Suppressor macrophage treated with lipopolysaccharide for 4 hours (primary cell): ENCODE data around the gene SLC8A1.

Experiments
- DNase-seq: peaks from one replicate; pipeline ENCODE4 v3.0.0-alpha.2; 2020

The SLC8A1 gene

DNA sequence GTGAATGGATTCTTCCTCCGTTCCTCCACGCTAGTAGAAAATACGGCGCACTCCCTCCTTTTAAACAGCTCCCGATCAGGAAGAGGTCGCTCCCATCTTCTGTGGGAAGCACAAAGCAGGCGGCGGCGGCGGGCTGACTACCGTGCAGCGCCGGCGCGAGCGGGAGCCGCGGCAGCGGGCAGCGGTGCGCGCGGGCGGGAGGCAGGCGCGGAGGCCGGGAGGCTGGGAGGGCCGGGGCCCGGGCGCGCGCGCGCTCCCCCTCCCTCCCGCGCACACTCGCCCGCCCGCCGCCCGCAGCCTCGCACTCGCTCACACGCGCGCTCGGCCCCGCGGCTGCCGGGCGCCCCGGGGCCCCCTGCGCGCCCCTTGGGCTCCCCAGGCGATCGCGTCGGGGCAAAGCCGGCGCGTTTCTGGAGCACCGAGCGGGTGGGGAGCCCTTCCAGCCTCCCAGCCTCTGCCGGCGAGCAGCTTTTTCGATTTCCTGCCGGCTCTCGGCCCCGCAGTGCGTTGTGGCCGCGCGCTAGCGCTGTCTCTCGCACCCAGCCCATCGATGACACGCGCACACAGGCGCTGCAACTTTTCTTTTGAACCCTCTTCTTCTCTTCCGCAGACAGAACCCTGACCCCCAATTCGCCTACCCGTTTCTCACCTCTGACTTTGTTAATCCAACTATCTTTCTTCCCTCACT lies at the start of gene SLC8A1:
SLC8A1 (minus strand) TSS at position 173 of the 688 bp plus-strand sequence.
- peak; percentile 67 for DNase-seq

DNA sequence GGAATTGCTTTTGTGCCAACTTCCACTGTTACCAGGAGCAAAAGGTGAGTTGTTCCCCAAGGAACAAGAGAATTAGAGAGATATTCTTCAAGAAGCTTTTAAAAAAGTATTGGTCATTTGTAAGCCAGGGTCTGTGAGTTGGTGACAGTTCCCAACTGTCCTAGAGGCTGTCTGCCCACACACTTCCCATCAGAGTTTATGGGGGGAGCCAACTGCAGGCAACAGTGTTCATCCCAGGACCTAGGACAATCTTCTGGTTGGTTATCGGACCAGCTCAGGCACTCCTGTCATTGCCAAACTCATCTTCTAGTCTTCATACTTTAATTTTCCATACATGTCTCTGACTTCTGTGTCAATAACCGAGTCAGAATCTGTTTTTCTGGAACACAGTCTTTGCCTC lies 47.5 kb upstream of the SLC8A1 start:
- no peak for DNase-seq

DNA sequence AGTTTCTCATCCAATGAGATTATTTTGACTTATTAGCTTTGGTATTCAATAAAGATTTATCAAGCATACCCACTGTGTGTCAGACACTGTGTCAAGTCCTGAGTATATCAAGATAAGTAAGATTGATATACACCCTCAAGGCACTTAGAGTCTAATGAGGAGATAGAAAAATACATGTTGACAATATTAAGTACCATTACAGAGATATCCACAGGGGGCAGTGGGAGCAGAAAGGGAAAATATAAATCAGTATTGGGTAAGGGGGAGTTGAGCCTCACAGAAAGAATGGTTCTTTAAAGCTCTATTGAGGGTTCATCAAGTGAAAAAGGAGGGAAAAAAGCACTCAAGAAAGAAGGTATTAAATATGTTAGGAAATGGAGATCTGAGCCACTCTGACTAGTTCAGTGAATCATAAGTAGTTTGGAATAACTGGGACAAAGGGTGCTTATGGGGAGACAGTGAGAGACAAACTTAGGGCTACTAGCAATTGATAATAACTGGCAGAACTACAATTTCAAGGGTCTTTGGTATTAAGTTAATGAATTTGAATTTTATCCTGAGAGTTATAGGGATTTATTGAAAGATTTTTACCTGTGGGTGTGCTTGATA lies 45.5 kb upstream of the SLC8A1 start:
- no peak for DNase-seq

DNA sequence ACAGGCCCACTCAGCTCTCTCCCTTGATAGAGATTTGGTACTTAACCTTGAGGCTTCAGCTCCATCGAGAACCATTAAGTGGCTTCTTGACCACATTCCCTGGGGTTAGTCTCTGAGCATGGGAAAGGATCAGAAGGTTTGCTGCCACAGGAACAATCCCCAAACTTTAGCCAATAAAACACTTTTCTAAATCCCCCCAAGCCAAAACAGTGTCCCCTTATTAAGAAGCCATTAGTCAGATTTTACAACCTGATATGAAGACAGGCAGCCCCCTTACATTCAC lies 37.7 kb upstream of the SLC8A1 start:
- DNase-seq, result no peak

DNA sequence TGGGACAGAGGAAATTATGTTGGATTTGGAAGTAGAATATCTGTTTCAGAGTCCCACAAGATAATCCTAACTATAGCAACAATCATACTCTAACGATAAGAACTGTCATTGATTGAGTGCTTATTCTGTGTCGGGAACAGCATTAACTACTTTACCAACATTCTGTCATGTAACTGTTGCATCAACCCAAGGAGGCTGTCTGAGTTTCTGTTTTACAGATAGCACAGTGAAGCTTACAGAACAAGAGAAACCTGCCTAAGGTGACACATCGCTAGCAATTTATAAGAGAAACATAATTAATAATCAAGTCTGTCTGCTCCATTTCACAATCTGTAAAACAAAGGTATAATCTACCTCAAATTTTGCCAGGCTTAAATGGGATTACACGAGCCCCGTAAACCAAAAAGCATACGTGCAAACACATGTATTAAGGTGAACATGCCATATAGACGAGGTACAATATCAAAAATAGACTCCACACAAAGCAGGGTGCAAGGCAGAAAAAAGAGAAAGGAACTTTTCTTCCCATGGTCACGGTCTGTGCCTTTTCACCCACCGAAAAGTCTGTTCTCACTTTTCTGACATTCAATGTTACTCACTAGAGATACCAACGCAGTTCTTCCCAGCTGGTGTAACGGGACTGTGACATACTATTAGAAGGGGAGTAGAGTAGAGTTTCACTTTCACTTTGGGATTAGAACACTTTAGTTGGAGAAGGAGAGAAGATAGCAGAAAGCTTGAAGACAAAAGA lies 37.2 kb upstream of the SLC8A1 start:
- peak; percentile 89 for DNase-seq

DNA sequence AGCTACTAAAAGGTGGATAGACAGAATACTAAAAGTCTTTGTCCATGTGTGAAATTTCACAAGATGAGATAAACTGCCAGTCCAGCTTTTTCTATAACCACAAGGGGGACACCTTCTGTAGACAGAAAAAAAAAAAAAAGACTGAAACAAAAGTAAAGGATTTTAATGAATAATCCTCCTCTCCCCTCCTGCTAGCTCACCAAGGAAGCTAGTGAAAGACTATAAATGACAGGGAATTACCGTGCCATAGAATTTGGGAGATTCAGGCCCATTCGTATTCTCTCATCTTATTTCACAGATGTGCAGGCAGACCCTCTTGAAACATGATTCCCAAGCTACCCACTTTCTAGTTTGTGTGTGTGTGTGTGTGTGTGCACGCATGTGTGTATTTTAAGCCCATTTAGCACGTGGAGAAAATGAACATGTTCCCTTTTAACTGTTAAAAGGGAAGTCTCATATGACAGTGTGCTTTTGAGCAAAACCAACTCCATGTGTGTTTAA lies 36.3 kb upstream of the SLC8A1 start:
- peak; percentile 51 for DNase-seq

DNA sequence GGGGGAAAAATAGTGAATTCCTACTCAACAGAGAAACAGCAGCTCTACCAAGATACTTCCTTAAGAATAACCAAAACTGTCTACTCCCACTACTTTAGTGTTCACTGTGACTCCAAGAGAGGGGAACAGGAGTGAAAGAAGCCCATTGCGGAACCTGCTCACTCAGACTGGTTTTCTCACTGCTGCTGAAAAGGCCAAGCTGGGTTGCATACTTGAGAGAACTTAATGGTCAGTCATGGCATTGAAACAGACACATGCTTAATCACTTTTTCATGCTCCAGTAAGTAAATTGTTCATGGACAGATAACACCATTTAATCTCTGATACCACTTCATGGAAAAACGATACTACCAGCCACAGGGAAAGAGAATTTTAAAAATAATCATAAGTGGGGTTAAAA lies 35.7 kb upstream of the SLC8A1 start:
- peak; percentile 94 for DNase-seq

DNA sequence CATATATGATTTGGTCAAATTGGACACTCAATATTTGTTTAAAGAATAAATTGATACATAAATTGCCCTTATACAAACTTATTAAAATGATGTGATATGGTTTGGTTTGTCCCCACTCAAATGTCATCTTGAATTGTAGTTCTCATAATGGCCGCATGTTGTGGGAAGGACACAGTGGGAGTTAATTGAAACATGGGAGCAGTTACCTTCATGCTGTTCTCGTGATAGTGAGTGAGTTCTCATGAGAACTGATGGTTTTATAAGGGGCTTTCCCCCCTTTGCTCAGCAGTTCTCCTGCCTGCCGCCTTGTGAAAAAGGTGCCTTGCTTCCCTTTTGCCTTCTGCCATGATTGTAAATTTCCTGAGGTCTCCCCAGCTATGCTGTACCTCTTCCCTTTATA lies 34.0 kb upstream of the SLC8A1 start:
- DNase-seq, result no peak

DNA sequence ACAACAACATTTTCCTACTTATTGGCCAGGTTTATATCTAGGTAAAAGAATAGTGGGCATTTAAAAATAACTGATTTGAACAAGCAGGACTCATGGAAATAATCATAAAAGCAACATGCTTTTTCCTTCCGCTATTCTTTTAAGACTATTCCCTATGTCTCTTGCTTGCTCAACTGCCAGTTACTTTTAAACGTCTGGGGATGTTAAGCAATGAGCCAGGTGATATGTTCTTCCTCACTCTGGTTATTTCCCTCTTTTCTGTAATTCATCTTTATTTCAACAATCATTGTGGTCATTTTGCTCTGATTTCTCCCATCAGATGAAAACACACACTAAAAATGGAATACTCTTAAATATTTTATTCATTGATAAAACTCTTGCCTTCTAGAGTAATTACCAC lies 33.4 kb upstream of the SLC8A1 start:
- DNase-seq, result no peak

DNA sequence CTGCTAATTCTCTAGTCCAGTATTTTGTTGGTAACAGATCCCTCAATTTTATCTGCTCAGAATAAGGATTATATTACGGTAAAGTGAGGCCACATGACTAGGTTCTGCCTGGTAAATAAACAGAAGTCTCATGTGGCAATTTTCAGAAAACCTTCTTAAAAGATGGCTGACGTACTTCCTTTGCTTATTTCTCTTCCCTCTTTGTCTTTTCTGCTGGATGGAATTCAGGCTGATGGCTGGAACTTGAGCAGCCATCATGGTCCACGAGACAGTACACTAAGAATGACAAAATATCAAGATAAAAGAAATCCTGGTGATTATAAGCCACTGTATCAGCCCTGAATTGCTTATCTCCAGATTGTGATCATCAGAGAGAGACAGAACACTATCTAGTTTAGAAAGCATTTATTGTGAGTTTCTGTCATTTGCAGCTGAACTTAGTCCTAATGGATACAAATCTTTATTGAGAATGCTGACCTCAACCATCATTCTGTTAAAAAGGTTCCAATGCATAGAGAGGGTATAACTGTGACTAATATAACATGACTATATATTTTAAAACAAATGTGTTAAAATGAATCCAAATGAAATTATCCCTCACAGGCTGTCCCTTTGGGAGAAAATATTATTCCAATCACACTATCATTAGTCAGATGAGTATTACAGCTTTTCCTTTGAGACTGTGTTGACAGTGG lies 31.8 kb upstream of the SLC8A1 start:
- DNase-seq, result no peak

DNA sequence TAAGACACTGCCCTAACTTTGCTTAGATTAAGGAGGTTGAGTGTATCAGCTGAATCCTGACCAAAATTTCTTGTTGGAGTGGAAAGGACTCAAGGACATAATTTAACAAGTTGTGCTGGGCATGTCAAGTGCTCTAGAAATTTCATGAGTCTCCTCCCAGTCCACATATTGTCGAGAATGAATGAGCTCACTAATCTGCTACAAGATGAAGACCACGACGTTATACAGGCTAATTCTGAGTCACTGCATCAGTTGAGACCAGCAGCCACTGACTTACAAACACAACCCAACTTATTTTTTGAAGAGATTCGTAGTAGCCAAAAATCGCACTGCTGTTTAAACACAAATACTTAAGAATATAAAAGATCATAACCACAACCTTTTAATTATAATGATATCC lies 28.7 kb upstream of the SLC8A1 start:
- peak; percentile 44 for DNase-seq

DNA sequence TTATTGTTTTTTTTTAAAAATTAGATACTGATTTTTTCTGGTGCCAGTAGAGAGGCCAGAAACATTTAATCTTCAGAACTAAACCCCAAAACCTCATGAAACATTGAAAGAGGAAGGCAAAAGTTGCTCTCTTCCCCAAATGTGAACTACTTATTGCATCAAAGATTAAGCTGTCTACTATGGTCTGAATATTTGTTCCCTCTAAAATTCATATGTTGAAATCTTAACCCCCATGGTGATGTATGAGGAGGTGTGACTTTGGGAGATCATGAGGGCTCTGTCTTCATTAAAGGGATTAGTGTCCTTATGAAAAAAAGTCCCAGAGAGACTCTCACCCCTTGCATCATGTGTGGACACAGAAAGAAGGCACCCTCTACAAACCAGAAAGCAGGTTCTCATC lies 28.2 kb upstream of the SLC8A1 start:
- peak; percentile 90 for DNase-seq

DNA sequence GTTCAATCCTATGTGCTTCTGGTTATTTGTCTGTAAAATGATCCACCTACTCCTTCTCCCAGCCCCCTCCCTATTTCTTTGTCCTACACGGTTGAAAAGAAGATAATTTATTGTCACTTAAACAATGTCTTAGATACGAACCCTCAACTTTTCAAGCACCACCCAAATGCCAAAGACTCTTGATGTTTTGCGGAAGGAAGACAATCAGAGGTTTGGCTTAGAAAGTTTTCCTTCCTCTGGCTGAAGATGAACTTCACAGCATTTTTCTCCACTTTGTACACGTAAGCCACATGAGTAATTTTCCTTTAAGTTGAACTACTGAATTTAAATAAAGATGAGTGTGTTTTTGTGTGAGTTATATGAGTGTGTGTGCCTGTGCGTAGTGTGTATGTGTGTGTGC lies 25.5 kb upstream of the SLC8A1 start:
- DNase-seq, result peak; percentile 43

DNA sequence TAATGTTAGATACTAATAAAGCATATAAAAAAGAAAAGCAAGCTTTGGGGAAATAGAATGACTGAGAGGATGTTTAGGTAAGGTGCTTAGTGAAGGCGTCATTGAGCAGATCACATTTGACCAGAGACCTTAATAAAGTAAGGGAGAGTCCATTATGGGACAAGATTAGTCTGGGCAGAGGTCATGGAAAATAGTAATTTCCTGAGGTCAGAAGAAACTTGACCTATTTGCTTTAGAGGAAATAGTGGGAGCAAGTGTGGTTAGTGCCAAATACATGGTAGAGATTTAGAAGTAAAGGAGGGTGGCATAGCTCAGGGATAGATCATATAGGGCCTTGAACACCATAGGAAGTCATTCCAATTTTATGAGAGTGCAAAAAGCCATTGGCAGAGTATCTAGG lies 24.5 kb upstream of the SLC8A1 start:
- DNase-seq, result no peak

DNA sequence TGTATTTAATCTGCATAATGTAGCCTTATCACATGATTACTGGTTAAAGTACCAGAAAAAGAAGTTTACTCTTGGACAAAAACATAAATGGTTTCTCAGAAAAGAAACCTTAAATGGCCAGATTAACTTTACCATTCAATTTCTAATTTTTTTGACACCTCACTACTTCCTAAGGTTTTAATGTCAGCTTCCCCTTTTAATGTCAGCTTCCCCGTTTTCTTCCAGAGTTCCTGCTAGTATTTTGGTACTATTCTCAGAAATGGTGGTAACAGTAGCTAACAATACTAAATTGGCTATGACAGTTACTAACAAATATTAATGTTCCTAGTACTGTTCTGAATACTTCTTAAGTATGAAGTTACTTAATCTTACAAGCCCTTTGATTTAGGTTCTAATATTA lies 22.4 kb upstream of the SLC8A1 start:
- DNase-seq, result peak; percentile 76

DNA sequence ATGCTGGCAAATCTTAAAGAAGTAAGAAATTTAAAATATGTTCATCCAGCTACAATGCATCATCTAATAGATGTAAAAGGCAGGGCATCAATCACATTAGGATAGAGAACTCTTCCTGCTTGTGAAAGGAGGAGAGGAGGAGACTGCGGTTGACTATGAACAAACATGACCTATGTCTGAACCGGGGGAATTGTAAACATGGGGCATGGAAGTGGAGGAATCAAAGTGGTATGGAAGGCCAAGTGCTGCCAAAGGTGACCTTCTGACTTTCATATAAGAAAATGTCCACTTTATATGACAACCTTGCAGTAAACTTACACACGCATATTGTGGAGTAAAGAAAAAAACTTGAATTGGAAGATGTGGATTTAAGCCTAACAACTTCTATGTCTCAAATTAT lies 20.0 kb upstream of the SLC8A1 start:
- DNase-seq, result no peak

DNA sequence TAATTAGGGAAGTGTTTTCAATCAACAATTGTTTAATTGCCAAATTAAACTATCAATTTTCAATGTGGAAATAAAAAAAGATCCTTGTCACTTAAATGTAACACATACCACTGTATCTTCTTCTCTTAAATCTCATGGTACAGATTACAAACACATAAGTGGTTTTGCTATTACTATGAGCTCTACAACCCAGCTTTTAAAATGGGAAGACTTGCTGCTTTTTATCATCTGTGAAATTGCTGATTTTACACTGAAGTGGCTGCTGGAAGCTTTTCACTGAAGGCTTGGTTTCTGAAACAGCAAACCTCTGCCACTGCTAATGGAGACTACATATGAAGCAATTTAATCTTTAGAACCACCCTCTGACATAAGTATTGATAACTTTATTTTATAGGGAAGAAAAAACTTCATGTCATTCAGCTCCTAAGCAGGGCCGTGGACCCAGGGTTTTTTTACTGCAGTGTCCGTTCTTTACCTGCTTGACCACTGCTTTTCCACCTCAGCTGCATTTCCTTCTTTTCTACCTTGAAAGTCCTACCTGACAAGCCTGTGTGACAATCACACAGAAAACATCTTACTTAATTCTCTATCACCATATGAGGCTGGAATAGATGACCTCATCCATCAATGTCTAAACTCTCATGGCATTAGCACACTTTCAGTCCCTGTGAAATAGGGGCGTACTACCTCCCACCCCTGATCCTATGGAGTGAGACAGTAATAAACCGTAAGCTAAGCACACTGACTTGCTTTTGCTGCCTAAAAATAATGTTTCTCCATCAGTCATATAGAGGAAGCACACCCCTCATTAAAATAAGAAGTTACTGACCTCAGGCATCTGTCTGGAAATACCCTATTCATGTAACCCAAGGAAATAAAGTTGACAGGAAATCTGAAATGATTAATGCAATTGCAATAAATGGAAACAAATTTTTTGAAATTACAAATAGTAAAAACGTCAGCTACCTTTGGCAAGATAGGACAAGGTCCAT lies 19.2 kb upstream of the SLC8A1 start:
- peak; percentile 86 for DNase-seq

DNA sequence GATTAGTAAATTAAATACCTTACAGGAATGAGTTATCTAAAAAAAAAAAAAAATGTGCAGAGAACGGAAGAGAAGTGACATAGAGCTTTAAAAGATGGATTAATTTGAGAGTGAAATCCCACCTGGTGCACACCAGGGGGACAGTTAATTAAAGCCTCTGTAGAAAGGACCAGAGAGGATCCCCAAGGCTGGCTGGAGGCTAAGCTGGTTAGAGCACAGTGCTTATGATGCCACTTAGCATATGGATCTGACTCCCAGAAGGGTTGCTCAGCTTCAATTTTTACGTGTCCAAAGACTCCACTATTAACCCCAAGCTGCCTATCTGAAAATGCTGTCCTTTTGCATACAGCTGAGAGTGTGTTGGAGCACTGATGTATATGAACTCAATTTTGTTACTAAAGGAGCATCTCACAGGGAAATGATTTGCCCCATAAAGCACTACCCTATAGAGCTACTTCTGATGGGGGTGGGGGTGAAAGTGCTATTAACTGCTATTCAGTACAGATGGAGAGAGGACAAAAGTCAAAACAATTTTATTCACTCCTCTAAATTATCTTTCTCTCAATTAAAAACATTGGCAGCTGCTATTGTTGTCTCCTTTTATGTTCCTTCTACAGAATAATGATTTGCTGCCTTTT lies 15.2 kb upstream of the SLC8A1 start:
- DNase-seq, result no peak

DNA sequence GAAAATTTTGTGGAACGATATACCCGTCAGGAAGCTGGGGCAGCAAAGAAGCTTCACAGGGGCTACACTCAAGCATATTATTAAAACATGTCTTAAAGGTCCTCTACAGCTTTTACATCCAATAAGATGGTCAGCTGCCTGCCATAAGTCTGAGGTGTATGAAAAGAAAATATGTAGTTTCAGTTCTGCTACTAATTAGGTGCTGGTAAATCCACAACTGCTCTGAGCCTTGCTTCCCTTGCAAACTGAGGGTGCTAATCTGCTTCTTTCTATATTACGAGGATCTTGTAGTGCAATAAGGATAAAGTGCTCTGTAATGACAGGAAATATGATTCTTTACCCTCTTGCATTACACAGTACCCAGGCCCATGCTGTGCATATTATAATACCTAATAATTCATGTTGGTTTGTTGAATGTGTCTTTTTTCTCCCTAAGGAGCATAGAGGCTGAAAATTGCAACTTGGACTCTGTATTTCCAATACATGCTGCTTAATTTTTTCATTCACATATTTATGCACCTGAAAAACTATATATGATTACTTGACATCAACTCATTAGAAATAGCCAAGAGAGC lies 14.5 kb upstream of the SLC8A1 start:
- no peak for DNase-seq

DNA sequence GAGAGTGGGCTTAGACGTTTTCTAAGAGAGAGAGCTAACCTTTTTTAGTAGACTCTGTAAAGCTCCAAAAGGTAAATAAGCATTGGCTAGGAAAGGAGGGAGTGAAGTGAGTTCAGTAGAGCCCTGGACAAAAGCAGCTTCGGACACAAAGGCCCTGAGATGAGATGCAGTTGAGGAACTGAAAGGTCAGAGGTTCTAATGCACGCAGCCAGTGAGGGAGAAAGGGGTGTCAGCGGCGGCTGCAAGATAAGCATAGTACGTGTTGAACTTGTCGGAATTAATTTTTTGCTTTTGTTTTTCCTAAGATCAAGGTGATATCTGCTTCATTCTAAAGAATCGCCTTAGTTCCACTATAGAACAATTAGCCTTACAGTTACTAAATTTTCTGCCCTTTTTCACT lies 11.2 kb upstream of the SLC8A1 start:
- no peak for DNase-seq

DNA sequence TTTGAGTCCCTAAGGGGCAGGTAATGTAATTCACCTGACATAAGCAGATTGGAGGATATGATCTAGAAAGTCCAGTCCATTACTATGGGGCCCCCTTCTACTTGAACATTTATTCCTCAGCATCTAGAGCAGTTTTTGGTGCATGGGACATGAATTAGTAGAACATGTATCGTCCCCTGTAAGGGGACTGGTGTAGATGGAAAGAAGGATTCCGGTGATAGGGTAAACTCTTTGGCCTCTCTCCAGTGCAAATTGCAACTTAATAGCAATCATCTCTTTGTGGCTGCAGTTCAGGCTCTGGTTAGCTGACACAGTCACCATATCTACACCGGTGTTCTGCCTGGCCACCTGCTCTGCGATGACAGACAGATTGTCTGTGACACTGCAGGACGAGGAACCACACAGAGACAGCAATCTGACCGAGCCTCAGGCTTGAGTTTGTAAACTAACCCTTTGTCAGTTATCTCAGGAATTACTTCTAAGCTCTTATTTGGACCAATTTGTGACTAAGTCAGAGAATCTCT lies 6.4 kb upstream of the SLC8A1 start:
- DNase-seq, result no peak
